Spleen (tissue), 7 donors: ENCODE data around the gene CRHR2.

ENCODE experiments used
- CTCF ChIP-seq, 11 experiments: fragments of 200-600 bp in 7 of 11; fragments of 450-650 bp in 4 of 11; sonication (generic) in 4 of 11; IDR thresholded peaks in 8 of 11; conservative IDR thresholded peaks in 3 of 11; 1 replicate in 7 of 11; 2 replicates in 4 of 11; pipeline versions ENCODE4 v1.4.0 to v1.8.0; 2016 to 2021; ENCODE audit warnings: antibody characterized with exemption in 11 of 11, inconsistent platforms in 4 of 11, mild to moderate bottlenecking in 1 of 11
- POLR2A ChIP-seq, 3 donors: fragments of 450-650 bp; IDR thresholded peaks; one replicate each; pipeline ENCODE4 v1.5.1; 2017; ENCODE audit warnings: antibody characterized with exemption in 3 of 3, mild to moderate bottlenecking in 1 of 3
- POLR2AphosphoS5 ChIP-seq, 3 donors: sonication (generic); formaldehyde crosslinking; IDR thresholded peaks; one replicate each; pipeline ENCODE4 v1.5.1; 2017; ENCODE audit warnings: antibody characterized with exemption in 3 of 3
- donor health status: DM: no; HTN: no; CAD: no; lungs with moderate emphysema.
- donor health status: DM: no; HTN: no; CAD: no.
- donor health status: DM: no; HTN: no; CAD: no.

- TF ChIP-seq CTCF (IDR thresholded peaks at IDR 0.05 in 8 of 11, conservative IDR thresholded peaks at IDR 0.05 in 3 of 11) = no peak
- no peak for TF ChIP-seq POLR2AphosphoS5 (IDR thresholded peaks at IDR 0.05)
- TF ChIP-seq POLR2A (IDR thresholded peaks at IDR 0.05) = no peak
Observed at GRCh38 chr7:30664184-30664885, 17.9 kb downstream of the CRHR2 start.
